Tibial artery (tissue), 4 donors: ENCODE data around the gene MAPK8IP2.

Experiments
- DNase-seq, 2 donors: peaks; one replicate each; pipeline ENCODE4 v3.0.0-alpha.2; 2019
- H3K27ac ChIP-seq, 2 donors: fragments of 200-600 bp; sonication (generic) in 1 of 2; 1 replicate in 1 of 2; 2 replicates in 1 of 2; pipeline ENCODE4 v1.5.1; 2018 to 2019; ENCODE audit warnings: mild to moderate bottlenecking in 1 of 2
- H3K27me3 ChIP-seq, 2 donors: fragments of 200-600 bp; sonication (generic) in 1 of 2; one replicate each; pipeline versions ENCODE4 v1.5.1 to v1.6.0; 2016 to 2019
- H3K36me3 ChIP-seq, 3 donors: fragments of 200-600 bp; sonication (generic) in 2 of 3; one replicate each; pipeline ENCODE4 v1.5.1; 2016 to 2019; ENCODE audit warnings: mild to moderate bottlenecking in 2 of 3
- H3K4me1 ChIP-seq, 4 donors: fragments of 200-600 bp; sonication (generic) in 2 of 4; 1 replicate in 3 of 4; 2 replicates in 1 of 4; pipeline ENCODE4 v1.5.1; 2016 to 2019
- H3K4me3 ChIP-seq, 2 donors: fragments of 200-600 bp; sonication (generic) in 1 of 2; 1 replicate in 1 of 2; 2 replicates in 1 of 2; pipeline ENCODE4 v1.5.1; 2018 to 2019; ENCODE audit warnings: mild to moderate bottlenecking in 2 of 2
- H3K9me3 ChIP-seq, 3 donors: fragments of 200-600 bp; sonication (generic) in 1 of 3; one replicate each; pipeline ENCODE4 v1.5.1; 2016 to 2019
- intact Hi-C: fragments of 100-400 bp; cut with DNase I; formaldehyde crosslinking; loops from one replicate; pipeline ENCODE4 v1.15.0; 2023; ENCODE audit warnings: low total_unique reads
- TF ChIP-seq, protein P1 (sequence below), 2 experiments: fragments of 200-600 bp in 1 of 2; fragments of 450-650 bp in 1 of 2; IDR thresholded peaks; one replicate each; pipeline ENCODE4 v1.5.1; 2017 to 2019; ENCODE audit warnings: antibody characterized with exemption in 2 of 2, mild to moderate bottlenecking in 1 of 2, moderate library complexity in 1 of 2

The MAPK8IP2 gene

GRCh38 chr22:50621356-50621880, 20.8 kb downstream of the MAPK8IP2 start:
- H3K27me3 ChIP-seq: peaks cover 0 to 26% of the 10 kb centered on the region in 2 donors
- intact Hi-C loops: no loop called here
- peaks cover 0 to 16% (median 6%) of the 10 kb centered on the region in 4 donors for H3K4me1 ChIP-seq
- no peaks in the 10 kb centered on the region for H3K9me3 ChIP-seq
- TF ChIP-seq, protein P1, sequence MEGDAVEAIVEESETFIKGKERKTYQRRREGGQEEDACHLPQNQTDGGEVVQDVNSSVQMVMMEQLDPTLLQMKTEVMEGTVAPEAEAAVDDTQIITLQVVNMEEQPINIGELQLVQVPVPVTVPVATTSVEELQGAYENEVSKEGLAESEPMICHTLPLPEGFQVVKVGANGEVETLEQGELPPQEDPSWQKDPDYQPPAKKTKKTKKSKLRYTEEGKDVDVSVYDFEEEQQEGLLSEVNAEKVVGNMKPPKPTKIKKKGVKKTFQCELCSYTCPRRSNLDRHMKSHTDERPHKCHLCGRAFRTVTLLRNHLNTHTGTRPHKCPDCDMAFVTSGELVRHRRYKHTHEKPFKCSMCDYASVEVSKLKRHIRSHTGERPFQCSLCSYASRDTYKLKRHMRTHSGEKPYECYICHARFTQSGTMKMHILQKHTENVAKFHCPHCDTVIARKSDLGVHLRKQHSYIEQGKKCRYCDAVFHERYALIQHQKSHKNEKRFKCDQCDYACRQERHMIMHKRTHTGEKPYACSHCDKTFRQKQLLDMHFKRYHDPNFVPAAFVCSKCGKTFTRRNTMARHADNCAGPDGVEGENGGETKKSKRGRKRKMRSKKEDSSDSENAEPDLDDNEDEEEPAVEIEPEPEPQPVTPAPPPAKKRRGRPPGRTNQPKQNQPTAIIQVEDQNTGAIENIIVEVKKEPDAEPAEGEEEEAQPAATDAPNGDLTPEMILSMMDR (IDR thresholded peaks at IDR 0.05): no peak
- no peak overlapping the region for H3K27ac ChIP-seq
- peak in 1 of 2 donors; percentile 28 for DNase-seq
- H3K36me3 ChIP-seq: peaks cover 0 to 15% (median 0%) of the 10 kb centered on the region in 3 donors
- H3K4me3 ChIP-seq: no peak overlapping the region

DNA sequence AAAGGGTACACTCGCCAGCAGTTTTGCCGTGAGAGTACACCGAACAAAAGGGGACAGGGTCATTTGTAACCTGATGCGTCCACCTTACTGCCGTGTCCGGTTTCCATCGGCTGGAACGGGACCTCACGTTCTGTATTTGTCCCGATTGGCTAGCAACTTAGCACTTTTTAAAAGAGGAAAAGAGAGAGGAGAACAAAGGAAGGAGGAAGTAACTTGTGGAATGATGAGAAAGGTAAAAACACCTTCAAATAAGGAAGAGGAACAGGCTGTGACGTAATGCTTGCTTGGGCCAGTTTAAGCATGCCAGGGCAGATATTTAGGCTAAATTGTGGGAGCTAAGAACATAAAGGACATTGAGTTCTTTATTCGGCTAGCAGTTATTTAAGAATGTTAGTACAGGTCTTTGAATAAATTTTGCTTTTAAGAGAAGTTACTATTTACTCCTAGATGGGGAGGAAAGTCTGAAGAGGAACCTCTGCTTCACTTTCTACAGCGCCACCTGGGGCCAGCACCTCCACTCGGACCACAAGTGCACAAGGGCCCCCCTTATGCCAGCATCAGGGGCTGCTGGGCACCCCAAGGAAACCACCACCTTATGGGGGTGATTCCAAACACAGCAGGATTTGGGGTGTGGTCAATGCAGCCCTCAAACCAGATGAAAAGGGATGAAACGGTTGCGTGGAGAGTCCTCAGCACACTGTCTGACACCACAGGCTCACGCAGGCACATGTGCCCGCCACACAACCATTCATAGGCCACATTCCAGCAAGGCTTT, 21.5 kb downstream of the MAPK8IP2 start:
- TF ChIP-seq, protein P1 (IDR thresholded peaks at IDR 0.05): no peak
- Histone ChIP-seq H3K4me3 (no peak overlapping the region), H3K27me3 (peaks cover 0 to 26% of the 10 kb centered on the region in 2 donors), H3K9me3 (no peaks in the 10 kb centered on the region), H3K27ac (no peak overlapping the region), H3K36me3 (peaks cover 0 to 16% (median 0%) of the 10 kb centered on the region in 3 donors), H3K4me1 (peaks cover 0 to 20% (median 10%) of the 10 kb centered on the region in 4 donors)
- intact Hi-C loops: no loop called here
- no peak for DNase-seq

- intact Hi-C loops: no loop called here
- Histone ChIP-seq H3K36me3 (peaks cover 0 to 16% (median 0%) of the 10 kb centered on the region in 3 donors), H3K4me1 (peaks cover 0 to 25% (median 15%) of the 10 kb centered on the region in 4 donors), H3K9me3 (no peaks in the 10 kb centered on the region), H3K4me3 (no peak overlapping the region), H3K27ac (no peak overlapping the region), H3K27me3 (peaks cover 0 to 26% of the 10 kb centered on the region in 2 donors)
- TF ChIP-seq, protein P1 (IDR thresholded peaks at IDR 0.05): no peak
- no peak for DNase-seq
Observed at GRCh38 chr22:50622723-50623327, 22.2 kb downstream of the MAPK8IP2 start.

DNA sequence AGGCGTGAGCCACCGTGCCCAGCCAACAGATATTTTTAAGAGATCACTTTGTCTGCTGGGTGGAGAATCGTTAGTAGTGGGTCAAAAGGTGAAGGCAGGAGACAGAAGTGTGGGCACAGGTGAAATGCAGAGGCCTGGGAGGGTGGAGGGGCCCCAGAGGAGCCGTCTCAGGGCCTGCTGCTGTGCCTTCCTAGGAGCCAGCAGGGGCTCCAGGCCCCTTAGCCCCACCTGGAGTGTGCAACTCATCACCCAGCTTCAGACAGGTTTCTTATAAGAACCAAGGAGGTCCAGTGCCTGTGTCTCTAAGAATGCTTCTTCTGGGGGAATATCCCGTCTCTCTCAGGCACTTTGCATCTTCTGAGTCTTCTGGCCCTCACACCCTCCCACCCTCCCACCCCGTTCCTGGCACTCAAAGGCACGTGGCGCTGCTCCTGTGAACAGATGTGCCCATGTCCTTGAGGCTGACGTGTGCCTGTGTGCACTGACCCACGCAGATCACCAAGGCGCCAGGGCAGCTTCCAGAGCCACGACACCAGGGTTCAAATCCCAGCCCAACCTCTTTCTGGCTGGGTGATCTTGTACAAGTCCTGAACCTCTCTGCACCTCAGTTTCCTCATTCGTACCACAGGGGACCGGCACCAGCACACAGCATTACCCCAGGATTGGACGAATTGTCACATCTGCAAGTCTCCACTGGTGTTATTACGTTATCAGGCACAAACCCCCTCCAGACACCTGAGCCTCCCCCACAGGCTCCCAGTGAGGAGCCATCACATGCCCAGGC, 23.9 kb downstream of the MAPK8IP2 start:
- TF ChIP-seq, protein P1 (IDR thresholded peaks at IDR 0.05): no peak
- H3K9me3 ChIP-seq: no peaks in the 10 kb centered on the region
- no peak overlapping the region for H3K4me3 ChIP-seq
- intact Hi-C loops: no loop called here
- no peak for DNase-seq
- peaks cover 0 to 16% (median 0%) of the 10 kb centered on the region in 3 donors for H3K36me3 ChIP-seq
- H3K4me1 ChIP-seq: peaks cover 0 to 33% (median 23%) of the 10 kb centered on the region in 4 donors
- H3K27me3 ChIP-seq: peaks cover 0 to 16% of the 10 kb centered on the region in 2 donors
- H3K27ac ChIP-seq: no peak overlapping the region

GRCh38 chr22:50625131-50625567, 24.6 kb downstream of the MAPK8IP2 start:
- H3K36me3 ChIP-seq: peaks cover 0 to 16% (median 0%) of the 10 kb centered on the region in 3 donors
- no peak overlapping the region for H3K27ac ChIP-seq
- H3K27me3 ChIP-seq: peaks cover 0 to 10% of the 10 kb centered on the region in 2 donors
- intact Hi-C loops: no loop called here
- no peak overlapping the region for H3K4me3 ChIP-seq
- TF ChIP-seq, protein P1 (IDR thresholded peaks at IDR 0.05): no peak
- H3K4me1 ChIP-seq: peaks cover 0 to 30% (median 21%) of the 10 kb centered on the region in 4 donors
- no peak for DNase-seq
- H3K9me3 ChIP-seq: no peaks in the 10 kb centered on the region
